HFF-Myc (cell line): ENCODE measurements around the gene DLX1.

Experiments used
- DNase-seq: peaks from one replicate; pipeline ENCODE4 v3.0.0-alpha.2; 2011; ENCODE audit warnings: low read depth; ENCODE audit errors: extremely low read depth
- H3K4me3 ChIP-seq: replicated peaks from 2 replicates; pipeline ENCODE4 v1.5.1; 2011; ENCODE audit warnings: low read depth, mild to moderate bottlenecking, control low read depth, low read length
- TF ChIP-seq, protein P1 (sequence below): IDR thresholded peaks from 2 replicates; pipeline ENCODE4 v1.5.1; 2012; ENCODE audit warnings: mild to moderate bottlenecking, low read depth, low read length, control low read depth; ENCODE audit errors: missing control alignments

DLX1 gene

DNA sequence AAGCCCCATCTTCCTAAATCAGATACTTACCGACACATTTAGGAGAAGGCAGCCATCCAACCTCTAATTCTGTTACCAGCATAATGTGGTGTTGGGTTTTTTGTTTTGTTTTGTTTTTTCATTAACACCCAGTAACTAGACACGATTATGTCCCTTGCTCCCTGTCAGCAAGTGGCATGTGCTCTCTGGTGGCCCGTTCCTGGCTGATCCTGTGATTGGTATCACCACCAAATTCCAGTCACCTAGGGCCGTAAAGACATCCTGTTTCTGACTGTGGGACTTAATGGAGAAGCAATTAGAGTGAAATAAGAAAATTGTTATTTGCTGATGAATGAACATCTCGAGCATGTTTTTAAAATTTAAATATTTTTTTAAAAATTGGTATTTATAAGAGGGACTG, 5.9 kb upstream of the DLX1 start:
- no peak overlapping the region for H3K4me3 ChIP-seq
- TF ChIP-seq, protein P1, sequence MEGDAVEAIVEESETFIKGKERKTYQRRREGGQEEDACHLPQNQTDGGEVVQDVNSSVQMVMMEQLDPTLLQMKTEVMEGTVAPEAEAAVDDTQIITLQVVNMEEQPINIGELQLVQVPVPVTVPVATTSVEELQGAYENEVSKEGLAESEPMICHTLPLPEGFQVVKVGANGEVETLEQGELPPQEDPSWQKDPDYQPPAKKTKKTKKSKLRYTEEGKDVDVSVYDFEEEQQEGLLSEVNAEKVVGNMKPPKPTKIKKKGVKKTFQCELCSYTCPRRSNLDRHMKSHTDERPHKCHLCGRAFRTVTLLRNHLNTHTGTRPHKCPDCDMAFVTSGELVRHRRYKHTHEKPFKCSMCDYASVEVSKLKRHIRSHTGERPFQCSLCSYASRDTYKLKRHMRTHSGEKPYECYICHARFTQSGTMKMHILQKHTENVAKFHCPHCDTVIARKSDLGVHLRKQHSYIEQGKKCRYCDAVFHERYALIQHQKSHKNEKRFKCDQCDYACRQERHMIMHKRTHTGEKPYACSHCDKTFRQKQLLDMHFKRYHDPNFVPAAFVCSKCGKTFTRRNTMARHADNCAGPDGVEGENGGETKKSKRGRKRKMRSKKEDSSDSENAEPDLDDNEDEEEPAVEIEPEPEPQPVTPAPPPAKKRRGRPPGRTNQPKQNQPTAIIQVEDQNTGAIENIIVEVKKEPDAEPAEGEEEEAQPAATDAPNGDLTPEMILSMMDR: no peak
- no peak for DNase-seq

DNA sequence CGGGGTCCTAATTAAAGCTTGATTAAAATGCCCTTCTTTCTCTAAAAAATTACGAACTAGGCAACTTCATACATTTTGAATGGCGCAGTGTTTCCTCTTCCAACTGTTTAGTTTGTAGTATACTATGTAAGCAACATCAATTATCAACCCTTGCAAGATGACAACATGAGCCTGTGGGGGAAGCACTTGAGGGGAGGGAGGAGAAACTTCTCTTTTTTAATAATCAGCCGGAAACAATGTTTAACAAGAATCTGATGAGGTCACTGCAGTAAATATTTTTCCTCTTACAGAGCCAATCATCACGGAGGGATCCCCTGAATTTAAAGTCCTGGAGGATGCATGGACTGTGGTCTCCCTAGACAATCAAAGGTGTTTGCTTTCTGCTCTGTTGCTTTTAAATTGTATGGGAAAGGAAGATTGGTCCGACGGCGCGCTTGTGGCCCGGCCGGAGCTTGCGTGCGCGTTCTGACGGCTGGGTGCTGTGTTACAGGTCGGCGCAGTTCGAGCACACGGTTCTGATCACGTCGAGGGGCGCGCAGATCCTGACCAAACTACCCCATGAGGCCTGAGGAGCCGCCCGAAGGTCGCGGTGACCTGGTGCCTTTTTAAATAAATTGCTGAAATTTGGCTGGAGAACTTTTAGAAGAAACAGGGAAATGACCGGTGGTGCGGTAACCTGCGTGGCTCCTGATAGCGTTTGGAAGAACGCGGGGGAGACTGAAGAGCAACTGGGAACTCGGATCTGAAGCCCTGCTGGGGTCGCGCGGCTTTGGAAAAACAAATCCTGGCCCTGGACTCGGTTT, 5.3 kb upstream of the DLX1 start:
- no peak for DNase-seq
- H3K4me3 ChIP-seq: no peak overlapping the region

DNA sequence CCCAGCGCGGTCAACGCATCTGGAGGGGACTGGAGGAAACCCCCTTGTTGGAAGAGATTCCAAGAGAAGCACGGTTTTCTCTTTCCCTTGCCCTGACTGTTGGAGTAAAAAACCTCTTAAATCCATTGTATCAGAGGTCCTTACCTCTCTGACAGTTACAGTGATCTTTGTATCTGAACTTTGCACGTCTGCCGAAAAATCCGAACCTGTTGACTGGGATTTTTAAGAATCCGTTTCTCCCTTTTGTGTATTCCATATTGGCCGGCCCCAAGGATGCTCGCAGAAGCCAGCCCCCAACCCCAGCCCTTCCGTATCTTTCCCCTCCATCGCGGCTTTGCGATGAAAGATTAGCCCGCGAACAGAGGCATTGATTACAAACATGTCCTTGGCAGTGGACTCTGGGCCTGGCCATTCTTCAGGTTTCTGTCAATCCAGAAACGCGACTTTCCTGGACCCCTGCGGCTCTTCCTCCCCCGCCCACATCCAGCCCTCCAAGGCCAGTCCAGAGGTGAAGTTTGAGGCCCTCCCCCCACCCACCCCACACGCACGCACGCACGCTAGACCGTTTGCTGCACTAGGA, 4.6 kb upstream of the DLX1 start:
- H3K4me3 ChIP-seq: no peak overlapping the region
- TF ChIP-seq, protein P1: no peak
- DNase-seq: no peak

More for the DNA sequence above, 5.3 kb upstream of the DLX1 start:
- TF ChIP-seq, protein P1: no peak

DNA sequence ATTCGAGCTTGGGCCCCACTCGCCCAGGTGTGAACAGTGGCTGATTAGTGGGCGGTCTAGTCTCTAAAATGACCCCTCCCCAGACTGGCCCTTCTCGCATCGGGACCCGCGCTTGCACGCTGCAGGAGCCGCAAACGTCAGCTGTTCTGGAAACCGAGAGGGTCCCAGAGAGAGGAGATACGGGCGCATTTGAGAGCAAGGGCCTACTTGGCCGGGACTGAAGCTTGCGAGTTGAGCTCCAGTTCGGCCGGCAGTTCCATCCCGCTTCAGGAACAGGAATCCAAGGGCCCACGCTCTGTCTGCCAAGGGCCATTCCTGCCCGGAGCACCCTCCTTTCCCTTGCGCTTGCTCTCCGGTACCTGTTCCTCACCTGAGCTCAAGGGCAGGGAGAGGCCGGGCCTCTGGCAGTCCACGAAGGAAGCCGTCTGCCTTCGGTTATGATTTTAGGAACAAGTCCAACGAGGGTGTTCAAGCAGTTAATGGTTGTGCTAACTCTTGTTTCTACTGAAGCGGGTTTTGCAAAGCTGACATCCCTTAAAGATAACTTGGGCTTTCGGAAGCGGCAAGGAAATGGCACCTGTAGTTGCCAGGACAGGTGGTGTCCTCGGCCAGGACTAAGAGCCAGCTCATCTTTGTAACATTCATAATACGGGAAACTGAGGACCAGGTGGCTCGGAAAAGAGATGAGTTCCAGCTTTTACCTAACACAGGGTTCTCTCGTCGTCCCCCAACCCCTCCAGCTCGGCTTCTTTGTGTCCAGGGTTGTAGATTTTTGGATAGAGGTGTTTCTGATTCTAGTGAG, 3.9 kb upstream of the DLX1 start:
- H3K4me3 ChIP-seq: no peak overlapping the region
- DNase-seq: no peak
- TF ChIP-seq, protein P1: no peak

DNA sequence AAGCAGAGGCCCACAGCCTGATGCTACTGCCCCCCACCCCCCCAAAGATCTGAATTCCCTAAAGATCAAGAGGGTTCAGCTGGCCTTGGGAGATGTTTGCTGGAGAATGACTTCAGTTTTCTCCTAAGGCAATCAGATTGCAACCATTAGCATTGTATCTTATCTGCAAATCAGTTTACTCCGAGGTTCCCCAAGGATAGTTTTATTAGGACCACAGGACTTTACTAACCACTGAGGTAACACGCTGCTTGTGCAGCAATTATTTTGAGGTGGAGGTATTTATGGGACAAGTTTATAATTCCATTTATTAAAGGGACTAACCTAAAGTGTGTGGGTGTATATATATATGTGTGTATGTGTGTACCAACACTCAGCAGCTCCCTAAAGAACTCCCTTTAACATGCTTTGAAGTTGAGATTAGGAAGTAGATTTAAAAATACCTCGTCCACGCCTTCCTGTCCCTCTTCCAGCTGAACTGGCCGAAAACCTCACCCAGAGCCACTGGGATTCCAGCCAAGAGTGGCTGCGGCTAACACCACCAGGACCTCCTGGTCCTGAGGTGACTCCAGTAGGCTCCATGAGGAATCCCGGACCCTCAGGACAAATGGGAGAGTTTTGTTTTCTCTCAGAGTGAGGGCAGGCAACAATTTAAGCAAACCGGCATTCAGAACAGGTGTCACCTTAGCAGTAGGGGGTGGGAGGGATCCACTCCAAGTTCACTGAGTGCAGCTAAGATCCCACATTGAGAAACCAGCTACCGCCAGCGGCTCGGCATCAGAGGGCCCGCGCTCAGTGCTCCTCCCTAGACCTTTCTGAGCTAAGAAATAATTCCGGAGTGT, 3.0 kb upstream of the DLX1 start:
- no peak for DNase-seq
- H3K4me3 ChIP-seq: no peak overlapping the region
- TF ChIP-seq, protein P1: no peak
